Neural progenitor cell (in vitro differentiated cells): ENCODE results near the gene GADD45GIP1. TPM values are rescaled to one million over a fixed set of nuclear protein-coding genes. Genes with fewer than 3 reads are reported as not detected.

Source experiments
- DNase-seq: peaks from one replicate; pipeline ENCODE4 v3.0.0-alpha.2; 2016; ENCODE audit warnings: low spot score
- H2AFZ ChIP-seq: fragments of 200-600 bp; sonication (generic); replicated peaks from 2 replicates; pipeline ENCODE4 v1.6.1; 2016; ENCODE audit warnings: antibody characterized with exemption
- H3F3A ChIP-seq: fragments of 200-600 bp; sonication (generic); 2 replicates; pipeline ENCODE4 v1.6.1; 2016; ENCODE audit warnings: antibody characterized with exemption, low read depth
- H3K27ac ChIP-seq: fragments of 200-600 bp; sonication (generic); 2 replicates; pipeline ENCODE4 v1.5.1; 2016; ENCODE audit warnings: mild to moderate bottlenecking
- H3K27me3 ChIP-seq: fragments of 200-600 bp; sonication (generic); 2 replicates; pipeline ENCODE4 v1.6.1; 2016; ENCODE audit warnings: mild to moderate bottlenecking, moderate library complexity
- H3K36me3 ChIP-seq: fragments of 200-600 bp; sonication (generic); 2 replicates; pipeline ENCODE4 v1.5.1; 2016
- H3K4me1 ChIP-seq: fragments of 200-600 bp; sonication (generic); 2 replicates; pipeline ENCODE4 v1.6.1; 2016; ENCODE audit warnings: mixed run types
- H3K4me2 ChIP-seq: fragments of 200-600 bp; sonication (generic); 2 replicates; pipeline ENCODE4 v1.6.1; 2016
- H3K4me3 ChIP-seq: fragments of 200-600 bp; sonication (generic); 2 replicates; pipeline ENCODE4 v1.5.1; 2016
- H3K79me2 ChIP-seq: fragments of 200-600 bp; sonication (generic); 2 replicates; pipeline ENCODE4 v1.6.1; 2016; ENCODE audit warnings: low read depth
- H3K9ac ChIP-seq: fragments of 200-600 bp; sonication (generic); 2 replicates; pipeline ENCODE4 v1.6.1; 2016
- H3K9me3 ChIP-seq: fragments of 200-600 bp; sonication (generic); 2 replicates; pipeline ENCODE4 v1.5.1; 2016; ENCODE audit warnings: low read depth
- H4K20me1 ChIP-seq: fragments of 200-600 bp; sonication (generic); 2 replicates; pipeline ENCODE4 v1.6.1; 2016; ENCODE audit warnings: low read depth
- H3K27ac Mint-ChIP-seq: 3 replicates; pipeline ENCODE4 v1.8.0; 2021; ENCODE audit warnings: mixed read lengths
- H3K27me3 Mint-ChIP-seq: 2 replicates; pipeline ENCODE4 v1.8.0; 2022; ENCODE audit warnings: low read depth, mild to moderate bottlenecking, inconsistent platforms, moderate library complexity, mixed read lengths; ENCODE audit not compliant: insufficient read depth
- H3K36me3 Mint-ChIP-seq: 3 replicates; pipeline ENCODE4 v1.8.0; 2021; ENCODE audit warnings: mixed read lengths
- H3K4me1 Mint-ChIP-seq: 3 replicates; pipeline ENCODE4 v1.8.0; 2021; ENCODE audit warnings: mixed read lengths
- H3K4me3 Mint-ChIP-seq: 3 replicates; pipeline ENCODE4 v1.8.0; 2021; ENCODE audit warnings: mild to moderate bottlenecking, moderate library complexity, mixed read lengths
- H3K9me3 Mint-ChIP-seq: 3 replicates; pipeline ENCODE4 v1.8.0; 2020; ENCODE audit warnings: mixed read lengths
- CTCF ChIP-seq: fragments of 200-600 bp; sonication (generic); IDR thresholded peaks from 2 replicates; pipeline ENCODE4 v1.5.1; 2017; ENCODE audit warnings: antibody characterized with exemption, mild to moderate bottlenecking
- EZH2 ChIP-seq: fragments of 200-600 bp; sonication (generic); IDR thresholded peaks from 2 replicates; pipeline ENCODE4 v1.6.1; 2017; ENCODE audit warnings: antibody characterized with exemption, mild to moderate bottlenecking, moderate library complexity
- EZH2phosphoT487 ChIP-seq: fragments of 200-600 bp; sonication (generic); IDR thresholded peaks from 2 replicates; pipeline ENCODE4 v1.6.1; 2017; ENCODE audit warnings: antibody characterized with exemption
- total RNA-seq: library from RNA; depleted of rRNA; stranded (reverse); fragments of >200 nt; gene quantifications from 2 replicates; pipeline ENCODE4 v1.2.3, GENCODE V29; 2015; ENCODE audit warnings: low replicate concordance

The GADD45GIP1 gene
- total RNA-seq, 1 donor from 2014 or later, result 17.1 TPM

DNA sequence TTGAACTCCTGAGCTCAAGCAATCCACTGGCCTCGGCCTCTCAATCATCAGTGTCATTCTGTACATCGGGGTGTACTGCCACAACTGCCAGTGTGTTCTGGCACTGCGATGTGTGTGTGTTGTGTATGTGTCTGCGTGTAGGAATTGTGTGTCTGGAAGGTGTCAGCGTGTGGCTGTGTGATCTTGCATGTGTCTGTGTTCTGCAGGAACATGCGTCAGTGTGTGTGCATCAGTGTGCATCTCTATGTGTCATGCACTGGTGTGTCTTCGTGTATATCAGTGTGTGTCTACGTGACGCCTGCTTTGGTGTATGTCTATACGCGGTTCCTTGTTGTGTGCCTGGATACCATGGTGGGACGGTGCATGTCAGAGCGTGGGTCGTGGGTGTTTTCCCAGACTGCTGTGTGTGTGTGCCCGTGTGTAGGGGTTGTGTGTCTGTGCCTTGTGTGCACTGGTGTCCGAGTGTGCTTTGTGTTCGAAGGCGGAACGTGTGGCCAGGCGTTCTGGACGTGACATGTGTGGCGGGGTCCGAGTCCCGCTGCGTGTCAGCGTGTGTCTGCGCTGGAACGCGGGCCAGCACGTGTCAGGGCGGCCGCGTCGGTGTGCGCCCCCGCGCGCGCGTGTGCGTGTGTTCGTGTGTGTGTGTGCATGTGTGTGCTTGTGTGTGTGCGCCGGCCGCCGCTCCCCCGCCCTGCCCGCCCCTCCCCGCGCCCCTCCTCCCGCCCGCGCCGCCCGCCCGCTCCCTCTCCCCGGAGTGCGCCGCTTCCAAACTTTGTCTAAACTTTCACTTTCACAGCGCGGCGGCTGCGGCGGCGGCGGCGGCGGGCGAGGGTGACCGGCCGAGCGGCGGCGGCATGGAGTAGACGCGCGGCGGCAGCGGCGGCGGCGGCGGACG, 37.9 kb upstream of the GADD45GIP1 start, which contains the start of gene NFIX:
TSS of gene NFIX (plus strand) at position 775 of the 895 bp plus-strand sequence. CDS start 363 bp downstream, outside the sequence.
- Histone ChIP-seq H3K27me3 (peaks cover 98% of the 10 kb centered on the region), H3K36me3 (no peaks in the 10 kb centered on the region), H2AFZ (no peak within 1 kb of the TSS), H3K4me2 (peak within 1 kb of the TSS; percentile 73), H4K20me1 (peaks cover 36% of the 10 kb centered on the region), H3K4me1 (no peaks in the 10 kb centered on the region), H3K4me3 (peak within 1 kb of the TSS; percentile 40), H3K79me2 (no peaks in the 10 kb centered on the region), H3F3A (peaks cover 6% of the 10 kb centered on the region), H3K27ac (no peak within 1 kb of the TSS), H3K9ac (no peak within 1 kb of the TSS), H3K9me3 (no peaks in the 10 kb centered on the region)
- Mint-ChIP-seq H3K36me3 (no peaks in the 10 kb centered on the region), H3K27me3 (peaks cover 70% of the 10 kb centered on the region), H3K27ac (no peak within 1 kb of the TSS), H3K4me1 (peaks cover 15% of the 10 kb centered on the region), H3K4me3 (peak within 1 kb of the TSS; percentile 90), H3K9me3 (peaks cover 7% of the 10 kb centered on the region)
- TF ChIP-seq CTCF (no peak), EZH2 (peak; percentile 87), EZH2phosphoT487 (peak; percentile 86)
- DNase-seq, result peak; percentile 89

DNA sequence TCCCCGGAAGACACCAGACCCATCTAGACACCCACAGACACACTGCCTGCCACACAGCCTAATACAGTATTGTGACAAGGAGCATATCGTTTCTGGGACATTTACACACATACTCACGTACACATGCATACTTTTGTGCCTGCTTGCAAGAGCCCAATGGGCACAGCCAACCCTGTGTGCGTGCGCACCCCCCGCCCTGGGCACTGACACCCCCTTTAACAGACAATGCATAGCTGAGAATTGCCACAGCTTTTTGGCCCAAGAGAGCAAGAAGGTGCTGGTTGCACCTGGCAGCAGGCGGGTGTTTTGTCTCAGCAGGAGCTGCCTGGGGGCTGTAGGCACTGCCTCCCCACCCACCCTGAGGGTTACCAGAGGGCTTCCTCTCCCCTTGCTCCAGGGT, 36.5 kb upstream of the GADD45GIP1 start:
- H3K27ac Mint-ChIP-seq, result no peak overlapping the region
- peaks cover 98% of the 10 kb centered on the region for H3K27me3 ChIP-seq
- peaks cover 15% of the 10 kb centered on the region for H3K4me1 Mint-ChIP-seq

GRCh38 chr19:12992729-12993128, 35.7 kb upstream of the GADD45GIP1 start:
- no peaks in the 10 kb centered on the region for H3K36me3 ChIP-seq
- H3K79me2 ChIP-seq, result no peaks in the 10 kb centered on the region
- H3K4me1 Mint-ChIP-seq, result peaks cover 15% of the 10 kb centered on the region
- H3K4me3 ChIP-seq, result no peak overlapping the region
- H3K4me1 ChIP-seq, result no peaks in the 10 kb centered on the region
- peaks cover 52% of the 10 kb centered on the region for H3K27me3 Mint-ChIP-seq
- no peak overlapping the region for H3K27ac ChIP-seq
- H3K27ac Mint-ChIP-seq, result no peak overlapping the region
- no peaks in the 10 kb centered on the region for H3K36me3 Mint-ChIP-seq
- no peak for DNase-seq
- no peak overlapping the region for H3K4me3 Mint-ChIP-seq
- peaks cover 31% of the 10 kb centered on the region for H4K20me1 ChIP-seq
- H3F3A ChIP-seq, result peaks cover 6% of the 10 kb centered on the region
- H3K9me3 ChIP-seq, result no peaks in the 10 kb centered on the region
- H3K9ac ChIP-seq, result no peak overlapping the region
- H3K9me3 Mint-ChIP-seq, result peaks cover 7% of the 10 kb centered on the region
- H2AFZ ChIP-seq, result no peak overlapping the region
- TF ChIP-seq CTCF (no peak), EZH2 (no peak), EZH2phosphoT487 (no peak)
- H3K4me2 ChIP-seq, result no peak overlapping the region
- peaks cover 98% of the 10 kb centered on the region for H3K27me3 ChIP-seq

More for the DNA sequence above, 36.5 kb upstream of the GADD45GIP1 start:
- Mint-ChIP-seq H3K27me3 (peaks cover 58% of the 10 kb centered on the region), H3K36me3 (no peaks in the 10 kb centered on the region), H3K9me3 (peaks cover 7% of the 10 kb centered on the region), H3K4me3 (peak overlapping the region; percentile 25)
- Histone ChIP-seq H3K4me3 (no peak overlapping the region), H3K9me3 (no peaks in the 10 kb centered on the region), H3K9ac (no peak overlapping the region), H3K4me2 (no peak overlapping the region), H3K4me1 (no peaks in the 10 kb centered on the region), H3K79me2 (no peaks in the 10 kb centered on the region), H4K20me1 (peaks cover 36% of the 10 kb centered on the region), H3F3A (peaks cover 6% of the 10 kb centered on the region), H3K36me3 (no peaks in the 10 kb centered on the region), H2AFZ (no peak overlapping the region), H3K27ac (no peak overlapping the region)
- no peak for TF ChIP-seq CTCF
- no peak for TF ChIP-seq EZH2phosphoT487
- TF ChIP-seq EZH2, result no peak
- no peak for DNase-seq
